H1 (cell line): ENCODE results near the gene FN3KRP. TPM values are rescaled to one million over a fixed set of nuclear protein-coding genes. Genes with fewer than 3 reads are reported as not detected.

Source experiments
- KDM1A ChIP-seq: fragments of 200-600, 300-600 bp; sonication (generic); IDR thresholded peaks from 2 replicates; pipeline ENCODE4 v1.7.1; 2016; ENCODE audit warnings: mild to moderate bottlenecking, low read length, borderline replicate concordance
- polyA plus RNA-seq, 7 experiments: library from polyadenylated mRNA; depleted of rRNA in 3 of 7; stranded (reverse) in 5 of 7; unstranded in 2 of 7; fragments of >200 nt in 5 of 7; fragments of 200-250 nt in 2 of 7; gene quantifications; 1 replicate in 5 of 7; 2 replicates in 1 of 7; 4 replicates in 1 of 7; pipeline versions ENCODE4 v1.2.1 to v1.2.3, GENCODE V29; 2011 to 2013; ENCODE audit warnings: missing spikeins in 2 of 7, mixed read lengths in 2 of 7
- total RNA-seq: library from RNA; stranded (reverse); fragmentation: NEBNext Ultra II Directional; extraction: Animal tissue kit (Norgen Biotek cat#: 25700); gene quantifications from 2 replicates; pipeline ENCODE4 v1.2.1, GENCODE V29; 2021

FN3KRP gene
- total and polyA plus RNA-seq, 2 of the 8 experiments (the other 6 are each of a cell fraction or from before 2014, with no cell fraction given), result 18.1 to 21.4 TPM

- no peak for TF ChIP-seq KDM1A
Observed at GRCh38 chr17:82693168-82693867, 23.2 kb upstream of the FN3KRP start (continued).
